ENCODE measurements around the gene KRT32.

Gene KRT32

DNA sequence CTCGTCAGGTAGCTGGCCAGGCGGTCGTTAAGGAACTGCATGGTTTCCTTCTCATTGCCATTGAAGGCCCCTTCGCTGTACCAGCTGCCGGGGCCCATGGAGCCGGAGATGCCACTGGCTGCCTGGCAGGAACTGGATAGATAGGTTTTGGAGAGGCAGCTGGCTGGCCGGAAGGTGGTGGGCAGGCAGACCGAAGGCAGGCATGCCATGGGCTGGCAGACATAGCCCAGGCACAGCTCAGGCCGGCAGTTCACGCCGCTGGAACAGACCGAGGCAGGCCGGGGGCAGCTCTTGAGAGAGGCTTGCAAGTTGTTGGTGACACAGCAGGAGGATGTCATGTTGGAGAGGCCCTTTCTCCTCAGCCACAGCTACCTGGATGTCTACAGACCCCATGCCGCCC, at the start of gene KRT32:
Gene KRT32, minus strand, starts transcription at position 399 of the 400 bp plus-strand sequence. Its CDS starts 61 bp downstream, at position 338.
- DNase-seq: no peak

GRCh38 chr17:41516830-41517283, 49.7 kb upstream of the KRT32 start:
- DNase-seq: no peak

- DNase-seq: no peak
These were observed 49.1 kb upstream of the KRT32 start for GRCh38 chr17:41516147-41516829.

DNA sequence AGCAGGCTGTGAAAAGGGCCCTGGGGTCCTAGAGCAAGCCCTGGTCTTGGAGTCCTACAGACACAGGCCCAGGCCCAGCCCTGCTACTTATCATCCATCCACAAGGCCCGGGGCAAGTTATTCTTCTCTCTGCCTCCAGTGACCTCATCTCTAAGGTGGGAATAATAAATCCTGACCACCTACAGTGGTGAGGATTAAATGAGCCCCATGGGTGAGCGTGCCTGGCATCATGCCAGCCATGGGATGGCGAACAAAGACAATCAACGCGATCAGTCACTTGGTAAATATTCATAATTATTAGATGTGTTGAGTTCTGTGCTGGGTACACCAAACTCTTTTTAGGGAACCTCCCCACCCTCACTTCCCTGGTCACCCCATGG, 46.0 kb upstream of the KRT32 start:
- DNase-seq: no peak

DNA sequence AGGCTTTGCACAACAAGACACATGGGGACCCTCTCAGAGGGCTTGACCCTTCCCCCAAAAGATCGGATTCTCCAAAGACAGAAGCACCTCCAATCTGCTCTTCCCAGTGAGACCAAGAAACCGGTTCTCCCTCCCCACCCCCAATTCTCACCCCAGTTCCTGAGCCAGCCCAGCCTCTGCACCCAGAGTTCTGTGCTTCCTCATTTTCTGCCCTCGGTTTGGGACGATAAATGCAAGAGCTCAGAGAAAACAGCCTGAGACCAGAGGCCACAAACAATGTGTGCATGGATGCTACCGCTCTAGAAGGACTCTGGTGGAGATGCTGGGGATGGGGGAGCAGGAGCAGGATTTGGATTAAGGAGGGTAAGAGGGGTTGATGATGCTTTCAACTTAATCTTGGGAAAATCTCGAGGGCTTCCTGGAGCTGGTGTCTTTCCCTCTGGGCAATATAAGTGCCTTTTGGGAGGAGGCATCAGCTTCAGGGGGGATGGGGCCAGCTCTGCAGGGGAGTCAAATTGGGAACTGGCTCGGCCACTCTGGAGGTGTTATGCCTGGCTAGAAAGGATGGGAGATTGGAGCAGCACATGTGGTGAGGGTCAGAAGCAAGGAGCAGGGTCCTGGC, 45.5 kb upstream of the KRT32 start:
- DNase-seq: no peak

GRCh38 chr17:41511716-41512115, 44.5 kb upstream of the KRT32 start:
- DNase-seq: no peak

DNA sequence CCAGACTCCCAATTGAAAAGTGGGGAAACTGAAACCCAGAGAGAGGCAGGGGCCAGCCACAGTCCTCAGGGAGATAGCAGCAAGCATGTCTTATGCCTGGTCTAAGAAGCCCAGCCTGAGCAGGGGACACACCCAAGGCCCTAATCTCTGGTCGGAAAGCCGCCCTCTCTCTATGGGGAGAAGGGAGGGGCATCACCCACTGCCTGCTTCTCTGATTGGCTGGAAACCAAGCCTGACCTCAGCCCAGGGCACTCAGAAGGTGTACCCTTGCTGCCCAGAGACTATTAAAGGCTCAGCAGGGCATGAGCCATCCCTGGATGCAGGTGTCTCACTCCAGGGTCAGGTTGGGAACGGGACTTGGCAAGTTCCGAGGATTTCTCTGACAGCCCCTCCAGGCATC, 43.9 kb upstream of the KRT32 start:
- DNase-seq: no peak

DNA sequence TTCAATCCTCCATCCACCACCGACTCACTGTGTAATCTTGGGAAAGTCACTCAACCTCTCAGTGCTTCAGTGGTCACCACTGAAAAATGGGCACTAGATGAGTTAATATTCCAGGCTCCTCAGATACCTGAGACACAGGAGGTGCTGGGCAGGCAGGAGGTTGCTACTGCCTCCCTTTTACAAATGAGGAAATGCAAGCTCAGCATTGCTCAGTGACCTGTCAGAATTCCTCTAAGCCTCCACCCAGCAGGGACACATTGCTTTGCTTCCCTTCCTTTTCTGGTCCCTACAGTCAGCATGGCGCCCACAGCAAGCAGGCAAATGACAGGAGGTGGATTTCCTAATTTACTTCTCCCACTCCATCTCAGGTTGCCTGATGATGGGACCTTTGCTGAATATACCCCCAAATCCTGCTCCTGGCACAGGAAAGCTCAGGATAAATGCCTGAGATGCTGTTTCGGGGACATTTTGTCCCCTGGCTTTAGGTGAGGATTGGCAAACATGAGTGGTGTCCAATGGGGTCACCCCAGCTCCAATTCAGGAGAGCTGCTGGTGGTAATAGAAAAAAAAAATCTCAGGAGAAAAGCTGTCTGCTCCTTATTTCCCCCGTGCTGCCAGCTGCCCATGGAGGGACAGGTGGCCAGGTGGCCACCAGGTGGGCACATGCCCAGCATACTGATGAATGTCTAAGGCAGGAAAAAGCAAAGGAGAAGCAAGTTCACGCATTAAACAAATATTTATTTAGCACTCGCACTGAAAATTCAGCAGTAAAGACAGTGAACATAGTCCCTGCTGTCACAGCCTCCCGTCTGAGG, 43.3 kb upstream of the KRT32 start:
- no peak for DNase-seq

- DNase-seq: no peak
These were observed 40.2 kb upstream of the KRT32 start for GRCh38 chr17:41507315-41507880.

- no peak for DNase-seq
These were observed 38.9 kb upstream of the KRT32 start for GRCh38 chr17:41505809-41506767.

DNA sequence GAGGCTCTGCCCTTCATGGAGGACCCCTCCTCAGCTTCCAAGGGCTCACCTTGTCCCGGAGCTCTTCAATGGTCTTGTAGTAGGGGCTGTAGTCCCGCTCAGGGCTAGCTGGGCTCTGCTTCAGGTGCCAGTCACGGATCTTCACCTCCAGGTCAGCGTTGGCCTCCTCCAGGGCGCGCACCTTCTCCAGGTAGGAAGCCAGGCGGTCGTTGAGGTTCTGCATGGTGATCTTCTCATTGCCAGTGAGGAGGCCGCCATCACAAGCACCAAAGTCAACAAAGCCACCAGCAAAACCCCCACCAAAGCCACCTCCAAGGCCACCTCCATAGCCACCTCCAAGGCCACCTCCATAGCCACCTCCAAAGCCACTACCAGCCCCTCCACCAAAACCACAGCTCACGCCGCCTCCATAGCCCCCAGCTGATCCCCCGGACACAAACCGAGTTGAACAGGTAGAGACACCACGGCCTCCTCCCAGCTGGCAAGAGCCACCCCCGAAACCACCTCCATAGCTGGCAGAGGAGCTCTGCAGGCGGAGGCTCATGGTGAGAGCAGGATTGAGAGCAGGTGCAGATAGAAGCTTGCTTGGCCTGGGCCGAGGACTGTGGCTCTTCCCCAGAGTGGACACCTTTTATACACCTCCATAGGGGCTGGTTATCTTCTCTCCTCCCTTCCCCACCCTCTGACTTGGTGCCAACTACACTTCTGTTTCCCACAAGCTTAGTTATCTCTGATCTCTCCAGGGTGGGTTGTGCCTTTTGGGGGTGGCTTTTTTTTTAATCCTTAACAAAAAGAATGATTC, 38.0 kb upstream of the KRT32 start, which contains the start of gene KRT13:
Gene KRT13, minus strand, starts transcription at position 606 of the 802 bp plus-strand sequence. Its CDS starts 62 bp downstream, at position 544.
- DNase-seq: no peak

GRCh38 chr17:41504246-41504977, 37.2 kb upstream of the KRT32 start:
- no peak for DNase-seq

DNA sequence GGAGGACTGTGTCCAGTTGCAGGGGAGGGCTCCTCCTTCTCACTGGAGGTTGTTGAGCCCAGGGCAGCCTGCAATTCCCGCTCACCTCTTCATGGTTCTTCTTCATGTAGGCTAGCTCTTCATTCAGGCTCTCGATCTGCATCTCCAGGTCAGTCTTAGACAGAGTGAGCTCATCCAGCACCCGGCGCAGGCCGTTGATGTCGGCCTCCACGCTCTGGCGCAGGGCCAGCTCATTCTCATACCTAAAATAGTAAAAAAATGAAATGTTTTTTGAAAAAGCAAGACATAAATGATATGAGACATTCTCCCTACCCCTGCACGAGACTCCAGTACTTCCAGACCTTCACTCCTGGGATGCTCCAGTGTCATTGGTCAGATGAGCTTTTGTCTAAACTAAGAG, 36.0 kb upstream of the KRT32 start:
- DNase-seq: no peak

DNA sequence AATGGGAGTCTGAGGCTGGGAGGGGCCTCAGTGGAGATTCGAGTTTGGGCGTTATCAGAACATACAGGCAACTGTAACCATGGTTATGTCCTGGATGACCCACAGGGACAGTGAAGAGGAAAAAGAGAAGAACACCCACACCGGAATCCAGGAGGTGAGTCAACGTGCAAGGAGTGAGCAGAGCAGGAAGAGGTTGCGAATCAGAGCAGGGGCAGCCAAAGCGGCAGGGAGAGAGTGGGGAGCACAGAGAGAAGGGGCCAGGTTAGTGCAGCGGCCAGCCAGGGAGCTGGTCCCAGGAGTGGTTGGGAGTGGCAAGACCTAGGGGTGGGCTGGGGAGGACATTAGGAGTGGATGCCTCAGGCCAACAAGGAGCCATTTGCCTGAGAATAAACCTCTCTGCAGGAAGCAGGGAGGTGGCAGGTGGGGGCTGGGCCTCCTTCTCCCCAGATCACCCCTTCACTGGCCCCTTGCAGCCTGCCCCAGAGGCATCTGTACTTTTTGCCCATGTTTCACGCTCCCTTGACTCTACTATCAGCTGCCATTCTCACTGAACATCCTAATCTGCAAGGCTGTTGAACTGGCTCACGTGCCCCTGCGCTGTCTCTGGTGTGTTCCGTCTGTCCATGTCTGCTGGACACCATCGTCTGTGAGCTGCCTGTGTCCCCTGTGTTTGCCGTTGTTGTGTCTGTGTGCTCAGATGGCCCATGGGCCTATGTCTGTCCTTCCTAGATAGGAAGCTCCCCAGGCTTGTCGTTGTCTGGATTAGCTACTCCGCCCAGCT, 33.1 kb upstream of the KRT32 start:
- no peak for DNase-seq

DNA sequence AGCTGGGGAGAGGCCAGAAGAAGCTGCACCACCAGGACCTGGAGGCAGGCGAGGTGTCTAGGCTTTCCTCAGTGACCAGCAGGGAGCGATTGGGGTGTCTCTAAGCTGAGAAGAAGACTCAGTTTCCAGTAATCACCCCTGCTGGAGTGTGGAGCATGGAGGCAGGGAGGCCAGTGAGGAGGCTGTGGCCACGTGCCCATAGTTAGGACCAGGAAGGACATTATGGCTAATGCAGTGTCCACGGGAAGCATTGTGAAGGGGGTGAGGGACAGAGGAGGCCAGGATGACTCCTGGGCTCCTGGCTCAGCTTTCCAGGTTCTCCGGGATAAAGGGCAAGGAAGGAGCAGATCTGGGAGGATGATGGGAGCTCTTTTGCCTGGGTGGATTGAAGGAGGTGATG, 32.5 kb upstream of the KRT32 start:
- DNase-seq: no peak

- no peak for DNase-seq
These were observed 31.1 kb upstream of the KRT32 start for GRCh38 chr17:41498276-41498675.

- DNase-seq: peak in 1 of 2 experiments; percentile 22
These were observed 29.8 kb upstream of the KRT32 start for GRCh38 chr17:41496803-41497484.

GRCh38 chr17:41494524-41494923, 27.3 kb upstream of the KRT32 start:
- DNase-seq: no peak

DNA sequence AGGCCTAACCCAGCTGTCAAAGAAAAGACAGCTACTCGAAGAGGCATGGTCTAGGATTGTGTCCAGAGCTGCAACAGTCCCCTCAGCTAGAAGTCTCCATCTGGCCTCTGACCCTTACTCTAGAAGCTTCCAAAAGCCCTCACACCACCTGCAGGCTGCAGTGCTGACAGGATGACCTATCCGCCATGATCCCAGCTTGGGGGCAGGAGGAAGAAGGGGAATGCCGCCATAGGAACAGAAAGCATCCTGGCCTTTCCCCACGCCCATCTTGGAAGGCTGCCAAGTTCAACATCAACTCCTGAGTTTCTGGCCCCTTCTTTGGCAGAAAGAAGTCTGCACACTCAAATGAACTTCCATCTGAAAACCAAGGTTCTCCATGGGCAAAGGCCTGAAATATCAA, 25.6 kb upstream of the KRT32 start:
- peak in 1 of 2 experiments; percentile 55 for DNase-seq
